Ovary (tissue), 9 donors: ENCODE data around the gene BCL10. TPM values are rescaled to one million over a fixed set of nuclear protein-coding genes. Genes with fewer than 3 reads are reported as not detected.

ENCODE experiments used
- DNase-seq, 5 donors: peaks; one replicate each; pipeline ENCODE4 v3.0.0-alpha.2; 2019 to 2020
- H3K27ac ChIP-seq, 2 donors: fragments of 200-600 bp; one replicate each; pipeline versions ENCODE4 v1.5.1 to v1.8.0; 2019 to 2022
- H3K27me3 ChIP-seq: fragments of 200-600 bp; one replicate; pipeline ENCODE4 v1.8.0; 2022
- H3K36me3 ChIP-seq: fragments of 200-600 bp; sonication (generic); one replicate; pipeline ENCODE4 v1.5.1; 2019
- H3K4me1 ChIP-seq: one replicate; pipeline ENCODE4 v1.8.1; 2013; ENCODE audit warnings: mild to moderate bottlenecking, moderate library complexity; ENCODE audit not compliant: insufficient read depth
- H3K4me3 ChIP-seq: fragments of 200-600 bp; sonication (generic); one replicate; pipeline ENCODE4 v1.5.1; 2017
- H3K9me3 ChIP-seq, 2 donors: fragments of 200-600 bp in 1 of 2; sonication (generic) in 1 of 2; one replicate each; pipeline versions ENCODE4 v1.5.1 to v1.8.1; 2013 to 2019; ENCODE audit warnings: mild to moderate bottlenecking in 1 of 2, moderate library complexity in 1 of 2
- EP300 ChIP-seq: sonication (generic); formaldehyde crosslinking; IDR thresholded peaks from one replicate; pipeline ENCODE4 v1.6.1; 2017; ENCODE audit warnings: antibody characterized with exemption
- POLR2A ChIP-seq: fragments of 450-650 bp; IDR thresholded peaks from one replicate; pipeline ENCODE4 v1.6.1; 2017; ENCODE audit warnings: antibody characterized with exemption, mild to moderate bottlenecking, moderate library complexity
- WGBS, 3 donors: extraction: QIAGEN DNeasy Blood & Tissue Kit in 1 of 3; methylation state at CpG; one replicate each; pipeline versions ENCODE4 v1.1.5 to v1.1.7; 2013 to 2017; 5-methylcytosine and 5-hydroxymethylcytosine counted together
- intact Hi-C, 4 donors: fragments of 100-400 bp; cut with DNase I; formaldehyde crosslinking; loops; one replicate each; pipeline versions ENCODE4 v1.11.0 to v1.15.1; 2022 to 2023
- polyA plus RNA-seq, 2 donors: library from polyadenylated mRNA; stranded (reverse); fragments of 200-250 nt in 1 of 2; fragments of 350-450 nt in 1 of 2; fragmentation: Illumina TruSeq in 1 of 2; extraction: RNeasy Lipid Tissue Mini Kit (QIAGEN cat#74804) in 1 of 2; gene quantifications; one replicate each; pipeline ENCODE4 v1.2.3, GENCODE V29; 2013 to 2014
- total RNA-seq, 7 donors: library from RNA; depleted of rRNA in 2 of 7; stranded (reverse); fragments of >200 nt in 2 of 7; fragmentation: NEBNext Ultra II Directional in 3 of 7; extraction: Animal tissue kit (Norgen Biotek cat#: 25700) in 3 of 7; gene quantifications; one replicate each; pipeline versions ENCODE4 v1.1.0 to v1.2.4, GENCODE V29; 2016 to 2023
- TF ChIP-seq, protein P1 (sequence below), 3 donors: fragments of 450-650 bp in 2 of 3; fragments of 200-600 bp in 1 of 3; IDR thresholded peaks; one replicate each; pipeline versions ENCODE4 v1.5.1 to v1.8.0; 2016 to 2022; ENCODE audit warnings: antibody characterized with exemption in 3 of 3, mild to moderate bottlenecking in 1 of 3
- donor health status: DM: no; HTN: no; CAD: no; lungs with moderate emphysema.
- donor health status: DM: no; HTN: no; CAD: no.
- donor health status: Bipolar disorder and iron deficiency.
- donor health status: DM: yes; HTN: yes; CAD: no.
- donor health status: DM: no; HTN: no; CAD: no.
- donor health status: DM: yes; HTN: yes; CAD: no.

BCL10 gene
- total and polyA plus RNA-seq, 9 donors: 8.1 to 23.6 (median 17.2) TPM

DNA sequence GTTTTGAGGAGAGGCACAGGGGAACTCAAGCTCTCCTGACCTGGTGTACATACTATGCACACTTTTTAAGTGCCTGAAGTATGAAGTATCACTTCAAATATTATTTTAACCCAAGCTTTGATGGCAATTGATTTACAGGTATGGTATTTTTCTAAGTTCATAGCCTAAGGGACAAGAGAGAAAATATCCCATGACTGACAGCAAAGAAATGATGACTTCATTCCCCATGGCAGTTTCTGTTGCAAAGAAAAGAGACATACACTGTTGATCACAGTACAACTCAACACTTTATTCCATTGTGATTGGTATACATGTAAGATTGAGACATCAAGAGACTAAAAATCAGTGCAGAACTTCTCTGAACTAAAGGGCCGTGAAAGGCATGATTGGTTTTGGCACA, 41.8 kb upstream of the BCL10 start:
- no peak for DNase-seq
- TF ChIP-seq, protein P1, sequence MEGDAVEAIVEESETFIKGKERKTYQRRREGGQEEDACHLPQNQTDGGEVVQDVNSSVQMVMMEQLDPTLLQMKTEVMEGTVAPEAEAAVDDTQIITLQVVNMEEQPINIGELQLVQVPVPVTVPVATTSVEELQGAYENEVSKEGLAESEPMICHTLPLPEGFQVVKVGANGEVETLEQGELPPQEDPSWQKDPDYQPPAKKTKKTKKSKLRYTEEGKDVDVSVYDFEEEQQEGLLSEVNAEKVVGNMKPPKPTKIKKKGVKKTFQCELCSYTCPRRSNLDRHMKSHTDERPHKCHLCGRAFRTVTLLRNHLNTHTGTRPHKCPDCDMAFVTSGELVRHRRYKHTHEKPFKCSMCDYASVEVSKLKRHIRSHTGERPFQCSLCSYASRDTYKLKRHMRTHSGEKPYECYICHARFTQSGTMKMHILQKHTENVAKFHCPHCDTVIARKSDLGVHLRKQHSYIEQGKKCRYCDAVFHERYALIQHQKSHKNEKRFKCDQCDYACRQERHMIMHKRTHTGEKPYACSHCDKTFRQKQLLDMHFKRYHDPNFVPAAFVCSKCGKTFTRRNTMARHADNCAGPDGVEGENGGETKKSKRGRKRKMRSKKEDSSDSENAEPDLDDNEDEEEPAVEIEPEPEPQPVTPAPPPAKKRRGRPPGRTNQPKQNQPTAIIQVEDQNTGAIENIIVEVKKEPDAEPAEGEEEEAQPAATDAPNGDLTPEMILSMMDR (IDR thresholded peaks at IDR 0.05): no peak
- no peak for TF ChIP-seq EP300
- TF ChIP-seq POLR2A: no peak
- peaks cover 8% of the 10 kb centered on the region for H3K4me1 ChIP-seq
- H3K4me3 ChIP-seq: no peak overlapping the region
- WGBS, 3 donors: 88 to 95% (median 94%) methylated on average over 1 of the region's 1 CpG
- H3K36me3 ChIP-seq: no peaks in the 10 kb centered on the region
- H3K27ac ChIP-seq: no peak overlapping the region
- intact Hi-C loops: loop anchor here in 1 of 4 donors (10.0 kb wide), 1 partner anchor 147 kb away; the partner anchor contains the start of gene DDAH1
- no peaks in the 10 kb centered on the region for H3K27me3 ChIP-seq
- H3K9me3 ChIP-seq: no peaks in the 10 kb centered on the region

DNA sequence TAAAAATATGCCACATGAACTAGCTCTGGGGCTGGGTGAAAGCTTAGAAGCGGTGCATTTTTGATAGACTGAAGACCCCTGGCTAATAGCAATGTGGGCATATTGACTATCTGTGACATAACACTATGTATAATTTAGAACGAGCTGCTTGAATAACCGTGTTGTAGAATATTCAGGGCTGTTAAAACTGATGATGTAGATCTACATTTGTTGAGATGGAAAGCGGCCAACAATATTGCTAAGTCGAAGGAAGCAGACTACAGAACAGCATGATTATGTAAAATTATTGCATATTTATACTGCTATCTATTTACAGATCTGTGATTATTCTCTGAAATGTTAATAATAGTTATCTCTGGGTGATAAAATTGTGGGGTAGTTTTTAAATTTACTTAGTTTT, 41.1 kb upstream of the BCL10 start:
- Histone ChIP-seq H3K36me3 (no peaks in the 10 kb centered on the region), H3K4me1 (peaks cover 8% of the 10 kb centered on the region), H3K4me3 (no peak overlapping the region), H3K9me3 (no peaks in the 10 kb centered on the region), H3K27me3 (no peaks in the 10 kb centered on the region), H3K27ac (no peak overlapping the region)
- no peak for TF ChIP-seq POLR2A
- no peak for TF ChIP-seq EP300
- TF ChIP-seq, protein P1 (IDR thresholded peaks at IDR 0.05): no peak
- WGBS, 3 donors: 80 to 83% (median 81%) methylated on average over 5 of the region's 5 CpGs
- intact Hi-C loops: loop anchor here in 1 of 4 donors (10.0 kb wide), 1 partner anchor 147 kb away; the partner anchor contains the start of gene DDAH1
- DNase-seq: no peak

DNA sequence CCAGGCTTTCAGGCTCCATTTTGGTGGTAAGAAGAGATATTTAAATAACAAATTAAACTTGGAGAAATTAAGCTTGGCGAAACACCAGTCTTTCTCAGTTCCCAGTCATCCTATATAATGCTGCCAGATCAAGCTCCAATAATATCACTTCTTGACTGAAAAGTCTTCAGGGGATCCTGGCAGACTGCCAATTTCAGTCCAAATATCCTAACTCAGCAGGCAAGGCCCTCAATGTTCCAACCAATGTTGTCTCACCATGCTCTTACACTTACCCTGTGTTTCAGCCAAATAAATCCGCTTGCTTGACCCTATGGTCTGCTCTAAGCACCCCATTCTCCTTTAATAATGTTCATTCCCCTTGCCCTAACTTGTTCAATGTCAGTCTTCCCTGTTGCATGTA, 39.9 kb upstream of the BCL10 start:
- 93 to 97% (median 96%) methylated on average over 2 of the region's 2 CpGs for WGBS, 3 donors
- H3K4me1 ChIP-seq: peaks cover 8% of the 10 kb centered on the region
- intact Hi-C loops: loop anchor here in 1 of 4 donors (10.0 kb wide), 1 partner anchor 148 kb away; the partner anchor contains the start of gene DDAH1
- H3K36me3 ChIP-seq: no peaks in the 10 kb centered on the region
- H3K4me3 ChIP-seq: no peak overlapping the region
- no peak for DNase-seq
- no peaks in the 10 kb centered on the region for H3K27me3 ChIP-seq
- no peaks in the 10 kb centered on the region for H3K9me3 ChIP-seq
- no peak overlapping the region for H3K27ac ChIP-seq
- no peak for TF ChIP-seq EP300
- TF ChIP-seq, protein P1 (IDR thresholded peaks at IDR 0.05): no peak
- no peak for TF ChIP-seq POLR2A

DNA sequence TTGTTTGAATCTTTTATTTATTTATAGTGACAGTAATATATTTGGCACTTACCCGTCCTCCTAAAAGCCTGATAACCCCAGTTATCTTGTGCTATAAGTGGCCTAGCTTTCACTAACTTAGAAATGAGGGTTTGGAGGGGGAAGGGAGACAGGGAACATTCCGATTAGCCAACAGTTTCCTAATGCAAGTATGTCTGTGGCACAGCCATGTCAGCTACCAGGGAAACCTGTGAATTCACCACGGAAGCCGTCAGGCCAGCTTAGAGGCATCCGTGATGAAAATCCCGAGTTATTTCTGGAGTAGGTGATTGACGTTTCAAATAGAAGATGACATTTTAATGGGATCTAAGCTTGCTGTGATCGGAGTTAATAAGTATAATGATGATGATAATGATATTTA, 39.4 kb upstream of the BCL10 start:
- Histone ChIP-seq H3K9me3 (no peaks in the 10 kb centered on the region), H3K27me3 (no peaks in the 10 kb centered on the region), H3K27ac (no peak overlapping the region), H3K4me1 (peaks cover 8% of the 10 kb centered on the region), H3K36me3 (no peaks in the 10 kb centered on the region), H3K4me3 (no peak overlapping the region)
- DNase-seq: no peak
- TF ChIP-seq EP300: no peak
- no peak for TF ChIP-seq POLR2A
- TF ChIP-seq, protein P1 (IDR thresholded peaks at IDR 0.05): no peak
- WGBS, 3 donors: 79 to 85% (median 79%) methylated on average over 8 of the region's 8 CpGs
- intact Hi-C loops: loop anchor here in 1 of 4 donors (10.0 kb wide), 1 partner anchor 149 kb away; the partner anchor contains the start of gene DDAH1
